ENCODE measurements around the gene ATAD3B. TPM values are rescaled to one million over a fixed set of nuclear protein-coding genes. Genes with fewer than 3 reads are reported as not detected.

Gene ATAD3B
- total and polyA plus RNA-seq, 2 of the 13 experiments (the other 11 are each of a cell fraction or from before 2014, with no cell fraction given), result 9.6 to 31.1 TPM

DNA sequence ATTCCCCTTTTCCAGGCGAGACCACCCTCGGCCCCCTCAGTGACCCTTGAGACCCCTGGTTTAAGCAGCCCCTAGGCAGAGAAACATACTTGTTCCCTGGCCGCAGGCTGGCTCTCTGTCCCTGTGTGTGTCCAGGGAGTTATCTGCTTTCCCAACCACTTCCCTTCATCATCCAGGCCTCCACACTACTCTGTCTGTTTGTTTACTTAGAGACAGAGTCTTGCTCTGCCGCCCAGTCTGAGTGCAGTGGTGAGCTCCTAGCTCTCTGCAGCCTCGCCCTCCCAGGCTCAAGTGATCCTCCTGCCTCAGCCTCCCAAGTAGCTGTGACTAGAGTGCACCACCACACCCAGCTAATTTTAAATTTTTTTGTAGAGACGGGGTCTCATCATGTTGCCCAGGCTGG lies 41.9 kb upstream of the ATAD3B start (continued):
- TF ChIP-seq, protein P1, sequence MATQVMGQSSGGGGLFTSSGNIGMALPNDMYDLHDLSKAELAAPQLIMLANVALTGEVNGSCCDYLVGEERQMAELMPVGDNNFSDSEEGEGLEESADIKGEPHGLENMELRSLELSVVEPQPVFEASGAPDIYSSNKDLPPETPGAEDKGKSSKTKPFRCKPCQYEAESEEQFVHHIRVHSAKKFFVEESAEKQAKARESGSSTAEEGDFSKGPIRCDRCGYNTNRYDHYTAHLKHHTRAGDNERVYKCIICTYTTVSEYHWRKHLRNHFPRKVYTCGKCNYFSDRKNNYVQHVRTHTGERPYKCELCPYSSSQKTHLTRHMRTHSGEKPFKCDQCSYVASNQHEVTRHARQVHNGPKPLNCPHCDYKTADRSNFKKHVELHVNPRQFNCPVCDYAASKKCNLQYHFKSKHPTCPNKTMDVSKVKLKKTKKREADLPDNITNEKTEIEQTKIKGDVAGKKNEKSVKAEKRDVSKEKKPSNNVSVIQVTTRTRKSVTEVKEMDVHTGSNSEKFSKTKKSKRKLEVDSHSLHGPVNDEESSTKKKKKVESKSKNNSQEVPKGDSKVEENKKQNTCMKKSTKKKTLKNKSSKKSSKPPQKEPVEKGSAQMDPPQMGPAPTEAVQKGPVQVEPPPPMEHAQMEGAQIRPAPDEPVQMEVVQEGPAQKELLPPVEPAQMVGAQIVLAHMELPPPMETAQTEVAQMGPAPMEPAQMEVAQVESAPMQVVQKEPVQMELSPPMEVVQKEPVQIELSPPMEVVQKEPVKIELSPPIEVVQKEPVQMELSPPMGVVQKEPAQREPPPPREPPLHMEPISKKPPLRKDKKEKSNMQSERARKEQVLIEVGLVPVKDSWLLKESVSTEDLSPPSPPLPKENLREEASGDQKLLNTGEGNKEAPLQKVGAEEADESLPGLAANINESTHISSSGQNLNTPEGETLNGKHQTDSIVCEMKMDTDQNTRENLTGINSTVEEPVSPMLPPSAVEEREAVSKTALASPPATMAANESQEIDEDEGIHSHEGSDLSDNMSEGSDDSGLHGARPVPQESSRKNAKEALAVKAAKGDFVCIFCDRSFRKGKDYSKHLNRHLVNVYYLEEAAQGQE (IDR thresholded peaks at IDR 0.05; ENCODE audit: borderline replicate concordance in 1 of 2, low read depth in 1 of 2, low read length in 2 of 2), result no peak
- TF ChIP-seq, protein P2, sequence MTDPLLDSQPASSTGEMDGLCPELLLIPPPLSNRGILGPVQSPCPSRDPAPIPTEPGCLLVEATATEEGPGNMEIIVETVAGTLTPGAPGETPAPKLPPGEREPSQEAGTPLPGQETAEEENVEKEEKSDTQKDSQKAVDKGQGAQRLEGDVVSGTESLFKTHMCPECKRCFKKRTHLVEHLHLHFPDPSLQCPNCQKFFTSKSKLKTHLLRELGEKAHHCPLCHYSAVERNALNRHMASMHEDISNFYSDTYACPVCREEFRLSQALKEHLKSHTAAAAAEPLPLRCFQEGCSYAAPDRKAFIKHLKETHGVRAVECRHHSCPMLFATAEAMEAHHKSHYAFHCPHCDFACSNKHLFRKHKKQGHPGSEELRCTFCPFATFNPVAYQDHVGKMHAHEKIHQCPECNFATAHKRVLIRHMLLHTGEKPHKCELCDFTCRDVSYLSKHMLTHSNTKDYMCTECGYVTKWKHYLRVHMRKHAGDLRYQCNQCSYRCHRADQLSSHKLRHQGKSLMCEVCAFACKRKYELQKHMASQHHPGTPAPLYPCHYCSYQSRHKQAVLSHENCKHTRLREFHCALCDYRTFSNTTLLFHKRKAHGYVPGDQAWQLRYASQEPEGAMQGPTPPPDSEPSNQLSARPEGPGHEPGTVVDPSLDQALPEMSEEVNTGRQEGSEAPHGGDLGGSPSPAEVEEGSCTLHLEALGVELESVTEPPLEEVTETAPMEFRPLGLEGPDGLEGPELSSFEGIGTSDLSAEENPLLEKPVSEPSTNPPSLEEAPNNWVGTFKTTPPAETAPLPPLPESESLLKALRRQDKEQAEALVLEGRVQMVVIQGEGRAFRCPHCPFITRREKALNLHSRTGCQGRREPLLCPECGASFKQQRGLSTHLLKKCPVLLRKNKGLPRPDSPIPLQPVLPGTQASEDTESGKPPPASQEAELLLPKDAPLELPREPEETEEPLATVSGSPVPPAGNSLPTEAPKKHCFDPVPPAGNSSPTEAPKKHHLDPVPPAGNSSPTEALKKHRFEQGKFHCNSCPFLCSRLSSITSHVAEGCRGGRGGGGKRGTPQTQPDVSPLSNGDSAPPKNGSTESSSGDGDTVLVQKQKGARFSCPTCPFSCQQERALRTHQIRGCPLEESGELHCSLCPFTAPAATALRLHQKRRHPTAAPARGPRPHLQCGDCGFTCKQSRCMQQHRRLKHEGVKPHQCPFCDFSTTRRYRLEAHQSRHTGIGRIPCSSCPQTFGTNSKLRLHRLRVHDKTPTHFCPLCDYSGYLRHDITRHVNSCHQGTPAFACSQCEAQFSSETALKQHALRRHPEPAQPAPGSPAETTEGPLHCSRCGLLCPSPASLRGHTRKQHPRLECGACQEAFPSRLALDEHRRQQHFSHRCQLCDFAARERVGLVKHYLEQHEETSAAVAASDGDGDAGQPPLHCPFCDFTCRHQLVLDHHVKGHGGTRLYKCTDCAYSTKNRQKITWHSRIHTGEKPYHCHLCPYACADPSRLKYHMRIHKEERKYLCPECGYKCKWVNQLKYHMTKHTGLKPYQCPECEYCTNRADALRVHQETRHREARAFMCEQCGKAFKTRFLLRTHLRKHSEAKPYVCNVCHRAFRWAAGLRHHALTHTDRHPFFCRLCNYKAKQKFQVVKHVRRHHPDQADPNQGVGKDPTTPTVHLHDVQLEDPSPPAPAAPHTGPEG (CRISPR knock-in tag; IDR thresholded peaks at IDR 0.05), result no peak
- 0 out of 2 replicates have a peak, but pooled peaks have one; percentile 39 for TF ChIP-seq ZNF17 (CRISPR knock-in tag; IDR thresholded peaks at IDR 0.05)
- TF ChIP-seq ZSCAN25 (CRISPR knock-in tag; IDR thresholded peaks at IDR 0.05), result peak; percentile 83
- TF ChIP-seq ETV5 (CRISPR knock-in tag; IDR thresholded peaks at IDR 0.05; ENCODE audit: borderline replicate concordance), result peak; percentile 7; the same call in 1 of the 2 replicates
- TF ChIP-seq NR2C2 (CRISPR knock-in tag; IDR thresholded peaks at IDR 0.05; ENCODE audit: borderline replicate concordance), result 0 out of 2 replicates have a peak, but pooled peaks have one; percentile 1
- no peak for TF ChIP-seq RBAK (CRISPR knock-in tag; IDR thresholded peaks at IDR 0.05)
- no peak for TF ChIP-seq ZNF44 (CRISPR knock-in tag; IDR thresholded peaks at IDR 0.05)
- TF ChIP-seq, protein P3, sequence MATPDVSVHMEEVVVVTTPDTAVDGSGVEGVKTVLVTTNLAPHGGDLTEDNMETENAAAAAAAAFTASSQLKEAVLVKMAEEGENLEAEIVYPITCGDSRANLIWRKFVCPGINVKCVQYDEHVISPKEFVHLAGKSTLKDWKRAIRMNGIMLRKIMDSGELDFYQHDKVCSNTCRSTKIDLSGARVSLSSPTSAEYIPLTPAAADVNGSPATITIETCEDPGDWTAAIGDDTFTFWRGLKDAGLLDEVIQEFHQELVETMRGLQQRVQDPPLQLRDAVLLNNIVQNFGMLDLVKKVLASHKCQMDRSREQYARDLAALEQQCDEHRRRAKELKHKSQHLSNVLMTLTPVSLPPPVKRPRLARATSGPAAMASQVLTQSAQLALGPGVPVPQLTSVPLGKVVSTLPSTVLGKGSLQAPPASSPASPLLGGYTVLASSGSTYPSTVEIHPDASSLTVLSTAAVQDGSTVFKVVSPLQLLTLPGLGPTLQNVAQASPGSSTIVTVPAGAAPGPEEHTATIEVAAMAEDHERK (CRISPR knock-in tag; IDR thresholded peaks at IDR 0.05; ENCODE audit: low read depth), result no peak
- TF ChIP-seq, protein P4, sequence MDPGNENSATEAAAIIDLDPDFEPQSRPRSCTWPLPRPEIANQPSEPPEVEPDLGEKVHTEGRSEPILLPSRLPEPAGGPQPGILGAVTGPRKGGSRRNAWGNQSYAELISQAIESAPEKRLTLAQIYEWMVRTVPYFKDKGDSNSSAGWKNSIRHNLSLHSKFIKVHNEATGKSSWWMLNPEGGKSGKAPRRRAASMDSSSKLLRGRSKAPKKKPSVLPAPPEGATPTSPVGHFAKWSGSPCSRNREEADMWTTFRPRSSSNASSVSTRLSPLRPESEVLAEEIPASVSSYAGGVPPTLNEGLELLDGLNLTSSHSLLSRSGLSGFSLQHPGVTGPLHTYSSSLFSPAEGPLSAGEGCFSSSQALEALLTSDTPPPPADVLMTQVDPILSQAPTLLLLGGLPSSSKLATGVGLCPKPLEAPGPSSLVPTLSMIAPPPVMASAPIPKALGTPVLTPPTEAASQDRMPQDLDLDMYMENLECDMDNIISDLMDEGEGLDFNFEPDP (CRISPR knock-in tag; conservative IDR thresholded peaks at IDR 0.05), result no peak
- no peak for TF ChIP-seq ZNF382 (CRISPR knock-in tag; IDR thresholded peaks at IDR 0.05; ENCODE audit: borderline replicate concordance)
- TF ChIP-seq SP5 (CRISPR knock-in tag; IDR thresholded peaks at IDR 0.05; ENCODE audit: borderline replicate concordance, low read depth), result 0 out of 2 replicates have a peak, but pooled peaks have one; percentile 22
- TF ChIP-seq LCORL (IDR thresholded peaks at IDR 0.05), result no peak
- 0 out of 2 replicates have a peak, but pooled peaks have one; percentile 12 for TF ChIP-seq LCORL (CRISPR knock-in tag; IDR thresholded peaks at IDR 0.05)
- no peak for TF ChIP-seq CBX2 (IDR thresholded peaks at IDR 0.05; ENCODE audit: low read depth, low read length)
- no peak for TF ChIP-seq CBX2 (CRISPR knock-in tag; IDR thresholded peaks at IDR 0.05; ENCODE audit: low read depth)
- no peak for TF ChIP-seq ZNF431 (CRISPR knock-in tag; IDR thresholded peaks at IDR 0.05; ENCODE audit: borderline replicate concordance, low read depth)
